ENCODE data around the gene ACACA.

The ACACA gene

GRCh38 chr17:37259030-37259735 is 147.5 kb downstream of the ACACA start:
- H3K4me3 ChIP-seq (ENCODE audit: low read length), result no peak overlapping the region
- peak; percentile 57 for DNase-seq (ENCODE audit: low read depth)
- no peak for TF ChIP-seq CTCF (IDR thresholded peaks at IDR 0.05; ENCODE audit: insufficient read depth, low read depth, low read length, missing control alignments)

- no peak for DNase-seq (ENCODE audit: low read depth)
- no peak overlapping the region for H3K4me3 ChIP-seq (ENCODE audit: low read length)
- no peak for TF ChIP-seq CTCF (IDR thresholded peaks at IDR 0.05; ENCODE audit: insufficient read depth, low read depth, low read length, missing control alignments)
Observed at GRCh38 chr17:37256627-37257026, 150.0 kb downstream of the ACACA start.

- TF ChIP-seq CTCF (IDR thresholded peaks at IDR 0.05; ENCODE audit: insufficient read depth, low read depth, low read length, missing control alignments), result no peak
- no peak for DNase-seq (ENCODE audit: low read depth)
- no peak overlapping the region for H3K4me3 ChIP-seq (ENCODE audit: low read length)
Observed at GRCh38 chr17:37255432-37255831, 151.2 kb downstream of the ACACA start.

GRCh38 chr17:37247825-37248224 is 158.8 kb downstream of the ACACA start:
- H3K4me3 ChIP-seq (ENCODE audit: low read length), result no peak overlapping the region
- DNase-seq (ENCODE audit: low read depth), result no peak
- TF ChIP-seq CTCF (IDR thresholded peaks at IDR 0.05; ENCODE audit: insufficient read depth, low read depth, low read length, missing control alignments), result no peak

DNA sequence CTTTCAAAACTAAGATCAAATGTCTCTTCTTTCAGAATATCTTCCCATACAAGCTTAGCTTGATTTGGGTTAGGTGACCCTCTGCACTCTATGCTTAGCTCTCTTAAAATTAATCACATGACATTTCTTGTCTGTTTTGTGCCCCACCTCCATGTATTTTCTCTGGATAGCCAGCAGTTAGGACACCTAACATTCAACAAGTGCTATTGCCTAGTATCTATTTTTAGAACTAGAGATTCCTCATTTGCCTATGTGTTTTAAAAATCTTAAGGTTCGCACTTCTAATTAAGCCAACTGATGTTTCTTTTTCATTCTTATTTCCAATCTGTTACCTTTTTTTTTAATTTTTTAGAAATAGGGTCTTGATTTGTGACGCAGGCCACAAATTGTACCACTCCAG is 160.6 kb downstream of the ACACA start:
- TF ChIP-seq CTCF (IDR thresholded peaks at IDR 0.05; ENCODE audit: insufficient read depth, low read depth, low read length, missing control alignments), result no peak
- DNase-seq (ENCODE audit: low read depth), result no peak
- H3K4me3 ChIP-seq (ENCODE audit: low read length), result no peak overlapping the region

DNA sequence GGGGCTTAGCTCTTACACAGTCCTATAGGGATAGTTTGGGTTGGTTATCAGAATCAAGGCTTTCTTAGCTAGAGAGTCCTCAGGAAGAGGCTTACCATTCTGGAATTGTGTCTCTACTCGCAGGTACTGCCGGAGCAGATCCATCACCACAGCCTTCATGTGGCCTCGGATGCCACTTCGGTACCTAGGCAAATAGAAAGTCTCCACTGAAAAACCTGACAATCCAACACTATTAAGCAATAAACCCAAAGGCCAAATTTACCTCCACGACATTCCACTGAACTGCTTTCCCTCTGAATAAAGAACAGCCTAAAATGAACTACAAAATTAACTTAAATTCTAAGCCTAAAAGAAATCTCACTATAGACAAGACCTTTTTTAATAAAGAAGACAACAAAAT is 166.3 kb downstream of the ACACA start:
- DNase-seq (ENCODE audit: low read depth), result no peak
- H3K4me3 ChIP-seq (ENCODE audit: low read length), result no peak overlapping the region
- TF ChIP-seq CTCF (IDR thresholded peaks at IDR 0.05; ENCODE audit: insufficient read depth, low read depth, low read length, missing control alignments), result no peak

GRCh38 chr17:37239690-37240334 is 166.8 kb downstream of the ACACA start:
- TF ChIP-seq CTCF (IDR thresholded peaks at IDR 0.05; ENCODE audit: insufficient read depth, low read depth, low read length, missing control alignments), result peak; percentile 67
- DNase-seq (ENCODE audit: low read depth), result peak; percentile 55
- H3K4me3 ChIP-seq (ENCODE audit: low read length), result no peak overlapping the region

Data from epithelial cell of esophagus (primary cell).